Measurements from ENCODE around the gene PIMREG. TPM values are rescaled to one million over a fixed set of nuclear protein-coding genes. Genes with fewer than 3 reads are reported as not detected.
A peak's percentile ranks its signal among the peaks of the same experiment; 100 is the strongest.

Gene PIMREG
- total RNA-seq, 1 experiment from 2014 or later = 141 TPM

DNA sequence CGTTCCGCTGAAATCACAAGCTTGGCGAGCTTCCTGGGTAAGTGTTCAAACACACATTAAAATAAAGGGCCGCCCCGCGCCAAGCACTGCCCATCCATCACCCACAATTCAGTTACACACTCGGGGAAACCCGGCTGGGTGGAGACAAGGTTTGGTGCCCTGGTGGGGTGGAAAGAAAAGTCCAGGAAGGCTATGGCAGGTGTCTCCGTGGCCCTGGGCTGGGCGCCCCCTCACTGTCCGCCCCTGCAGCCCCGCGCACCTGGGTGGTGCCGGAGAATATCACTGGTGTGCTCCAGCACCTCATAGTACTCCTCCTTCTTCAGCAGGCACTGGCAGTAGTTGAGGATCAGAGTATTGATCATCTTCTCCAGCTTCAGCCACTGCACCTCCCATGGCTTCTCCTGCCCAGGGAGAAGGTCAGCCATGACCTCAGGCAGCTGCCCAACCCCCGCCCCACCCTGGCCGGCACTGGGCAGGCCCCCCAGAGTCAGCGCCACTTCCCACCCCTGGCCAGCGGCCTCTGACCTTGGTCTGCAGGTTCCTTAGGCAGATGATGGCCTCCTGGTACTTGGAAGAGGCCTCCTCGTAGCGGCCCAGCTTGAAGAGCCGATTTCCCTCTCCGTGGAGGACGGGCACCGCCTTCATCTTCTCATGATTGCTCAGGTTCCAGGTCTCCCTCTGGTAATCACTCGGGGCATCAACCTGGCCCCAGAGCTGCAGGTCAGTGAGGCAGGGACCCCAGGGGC, 17.7 kb upstream of the PIMREG start:
- no peak overlapping the region for H3K4me3 ChIP-seq
- no peaks in the 10 kb centered on the region for H3K36me3 ChIP-seq
- H3K27ac ChIP-seq = no peak overlapping the region
- no peak for DNase-seq (ENCODE audit: low read depth in 1 of 2, low spot score in 2 of 2)
- H3K9me3 ChIP-seq (replicated peaks) = no peaks in the 10 kb centered on the region
- H3K27me3 ChIP-seq (replicated peaks) = no peaks in the 10 kb centered on the region
- H3K4me1 ChIP-seq (replicated peaks) = no peaks in the 10 kb centered on the region

GRCh38 chr17:6427279-6427781, 16.9 kb upstream of the PIMREG start:
- no peak overlapping the region for H3K27ac ChIP-seq
- H3K9me3 ChIP-seq (replicated peaks) = no peaks in the 10 kb centered on the region
- no peaks in the 10 kb centered on the region for H3K4me1 ChIP-seq (replicated peaks)
- DNase-seq (ENCODE audit: low read depth in 1 of 2, low spot score in 2 of 2) = peak in 1 of 2 experiments; percentile 19
- H3K4me3 ChIP-seq = no peak overlapping the region
- no peaks in the 10 kb centered on the region for H3K36me3 ChIP-seq
- no peaks in the 10 kb centered on the region for H3K27me3 ChIP-seq (replicated peaks)

- H3K27ac ChIP-seq = no peak overlapping the region
- H3K36me3 ChIP-seq = no peaks in the 10 kb centered on the region
- no peak overlapping the region for H3K4me3 ChIP-seq
- no peaks in the 10 kb centered on the region for H3K27me3 ChIP-seq (replicated peaks)
- H3K4me1 ChIP-seq (replicated peaks) = no peaks in the 10 kb centered on the region
- no peak for DNase-seq (ENCODE audit: low read depth in 1 of 2, low spot score in 2 of 2)
- H3K9me3 ChIP-seq (replicated peaks) = no peaks in the 10 kb centered on the region
Observed at GRCh38 chr17:6428207-6428965, 15.9 kb upstream of the PIMREG start.

DNA sequence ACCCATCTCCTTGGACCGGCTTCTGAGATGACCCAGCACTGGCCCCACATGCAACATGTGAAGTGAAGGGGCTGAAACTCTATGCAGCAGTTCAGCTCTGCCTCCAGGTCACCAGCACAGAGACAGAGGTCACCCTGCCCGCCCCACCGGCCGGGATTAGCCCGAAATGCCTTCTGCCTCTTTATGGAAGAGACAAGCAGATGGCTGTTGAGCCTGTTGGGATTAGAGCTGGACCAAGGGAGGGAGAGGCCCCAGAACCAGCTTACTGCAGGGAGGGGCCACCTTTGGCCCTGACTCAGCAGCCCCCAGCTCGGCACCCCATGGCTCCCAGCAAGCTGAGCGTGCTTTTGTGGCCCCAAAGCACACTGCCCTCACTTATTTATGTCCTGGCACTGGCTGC, 15.0 kb upstream of the PIMREG start:
- DNase-seq (ENCODE audit: low read depth in 1 of 2, low spot score in 2 of 2) = no peak
- Histone ChIP-seq H3K4me3 (no peak overlapping the region), H3K27me3 (replicated peaks) (no peaks in the 10 kb centered on the region), H3K9me3 (replicated peaks) (no peaks in the 10 kb centered on the region), H3K36me3 (no peaks in the 10 kb centered on the region), H3K27ac (no peak overlapping the region), H3K4me1 (replicated peaks) (no peaks in the 10 kb centered on the region)

- no peak for DNase-seq (ENCODE audit: low read depth in 1 of 2, low spot score in 2 of 2)
Observed at GRCh38 chr17:6430769-6431168, 13.5 kb upstream of the PIMREG start.

DNA sequence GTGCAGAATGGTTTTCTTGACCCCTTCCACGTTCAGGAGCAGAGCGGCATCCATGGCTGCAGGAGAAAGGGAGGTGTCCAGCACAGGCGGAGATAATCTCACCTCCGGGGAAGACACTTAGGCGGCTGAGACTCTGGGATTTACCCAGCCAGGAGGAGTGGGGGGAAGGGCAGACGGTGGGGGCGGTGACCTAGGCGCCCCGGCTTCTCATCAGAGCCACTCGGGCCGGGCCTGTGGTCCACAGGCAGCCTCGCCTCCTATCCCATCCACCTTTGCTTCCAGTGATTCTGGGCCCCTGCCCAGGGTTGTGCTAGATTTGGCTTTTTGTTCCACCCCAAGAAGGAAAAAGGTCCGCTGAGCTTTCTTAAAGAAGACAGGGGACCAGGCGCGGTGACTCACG, 9.2 kb upstream of the PIMREG start, which contains the start of gene AIPL1:
Gene AIPL1 (minus strand): TSS at position 71 of the 400 bp plus-strand sequence. CDS start 17 bp downstream, at position 54.
- no peaks in the 10 kb centered on the region for H3K27me3 ChIP-seq (replicated peaks)
- H3K4me1 ChIP-seq (replicated peaks) = no peaks in the 10 kb centered on the region
- no peak for DNase-seq (ENCODE audit: low read depth in 1 of 2, low spot score in 2 of 2)
- H3K27ac ChIP-seq = no peak within 1 kb of the TSS
- H3K36me3 ChIP-seq = no peaks in the 10 kb centered on the region
- H3K4me3 ChIP-seq = no peak within 1 kb of the TSS
- H3K9me3 ChIP-seq (replicated peaks) = no peaks in the 10 kb centered on the region

More at GRCh38 chr17:6430769-6431168, 13.5 kb upstream of the PIMREG start:
- Histone ChIP-seq H3K4me3 (no peak overlapping the region), H3K4me1 (replicated peaks) (no peaks in the 10 kb centered on the region), H3K27me3 (replicated peaks) (no peaks in the 10 kb centered on the region), H3K36me3 (no peaks in the 10 kb centered on the region), H3K9me3 (replicated peaks) (no peaks in the 10 kb centered on the region), H3K27ac (no peak overlapping the region)

DNA sequence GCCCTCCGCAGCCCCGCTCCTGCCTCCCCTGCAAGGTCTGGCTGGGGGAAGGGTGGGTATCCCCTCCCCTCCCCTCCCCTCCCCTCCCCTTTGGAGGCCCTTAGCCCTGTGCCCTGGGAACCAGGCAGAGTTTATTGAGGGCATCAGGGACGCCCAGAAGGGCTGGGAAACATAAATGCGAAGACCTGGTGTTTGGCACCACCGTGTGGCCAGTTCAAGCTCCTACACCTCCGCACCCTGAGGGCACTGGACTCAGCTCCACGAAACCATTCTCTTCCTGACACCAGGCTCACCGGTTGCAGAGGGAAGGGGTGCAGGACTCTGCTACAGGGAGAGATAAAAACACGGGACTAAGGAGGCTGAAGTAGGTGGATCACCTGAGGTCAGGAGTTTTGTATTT, 8.3 kb upstream of the PIMREG start:
- no peaks in the 10 kb centered on the region for H3K4me1 ChIP-seq (replicated peaks)
- peak; percentile 22 to 61 for DNase-seq (ENCODE audit: low read depth in 1 of 2, low spot score in 2 of 2)
- H3K36me3 ChIP-seq = no peaks in the 10 kb centered on the region
- no peaks in the 10 kb centered on the region for H3K27me3 ChIP-seq (replicated peaks)
- H3K9me3 ChIP-seq (replicated peaks) = no peaks in the 10 kb centered on the region
- H3K27ac ChIP-seq = no peak overlapping the region
- H3K4me3 ChIP-seq = no peak overlapping the region

GRCh38 chr17:6437466-6437865, 6.8 kb upstream of the PIMREG start:
- Histone ChIP-seq H3K27me3 (replicated peaks) (no peaks in the 10 kb centered on the region), H3K4me3 (no peak overlapping the region), H3K4me1 (replicated peaks) (no peaks in the 10 kb centered on the region), H3K27ac (no peak overlapping the region), H3K36me3 (no peaks in the 10 kb centered on the region), H3K9me3 (replicated peaks) (no peaks in the 10 kb centered on the region)
- no peak for DNase-seq (ENCODE audit: low read depth in 1 of 2, low spot score in 2 of 2)

- no peak overlapping the region for H3K4me3 ChIP-seq
- H3K36me3 ChIP-seq = no peaks in the 10 kb centered on the region
- DNase-seq (ENCODE audit: low read depth in 1 of 2, low spot score in 2 of 2) = no peak
- no peaks in the 10 kb centered on the region for H3K27me3 ChIP-seq (replicated peaks)
- no peaks in the 10 kb centered on the region for H3K9me3 ChIP-seq (replicated peaks)
- no peak overlapping the region for H3K27ac ChIP-seq
- H3K4me1 ChIP-seq (replicated peaks) = no peaks in the 10 kb centered on the region
Observed at GRCh38 chr17:6437956-6438355, 6.3 kb upstream of the PIMREG start.

GRCh38 chr17:6439951-6440350, 4.3 kb upstream of the PIMREG start:
- Histone ChIP-seq H3K4me3 (no peak overlapping the region), H3K27ac (no peak overlapping the region), H3K4me1 (replicated peaks) (peaks cover 8% of the 10 kb centered on the region), H3K36me3 (peaks cover 7% of the 10 kb centered on the region), H3K27me3 (replicated peaks) (no peaks in the 10 kb centered on the region), H3K9me3 (replicated peaks) (no peaks in the 10 kb centered on the region)
- DNase-seq (ENCODE audit: low read depth in 1 of 2, low spot score in 2 of 2) = no peak

DNA sequence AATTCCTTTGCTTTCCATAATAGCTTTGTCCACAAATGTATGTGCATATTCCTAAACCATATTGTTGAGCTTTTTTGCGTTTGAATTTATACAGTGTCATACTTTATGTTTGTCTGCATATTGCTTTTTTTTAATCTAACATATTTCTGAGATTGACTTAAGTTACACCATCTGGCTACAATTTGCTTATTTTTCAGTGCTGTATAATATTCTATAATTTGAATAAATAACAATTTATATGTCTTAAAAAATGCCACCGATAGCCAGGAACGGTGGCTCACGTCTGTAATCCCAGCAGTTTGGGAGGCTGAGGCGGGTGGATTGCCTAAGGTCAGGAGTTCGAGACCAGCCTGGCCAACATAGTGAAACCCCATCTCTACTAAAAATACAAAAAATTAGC, 1.5 kb upstream of the PIMREG start:
- Histone ChIP-seq H3K36me3 (peaks cover 35% of the 10 kb centered on the region), H3K27ac (no peak overlapping the region), H3K9me3 (replicated peaks) (no peaks in the 10 kb centered on the region), H3K4me1 (replicated peaks) (peaks cover 16% of the 10 kb centered on the region), H3K4me3 (no peak overlapping the region), H3K27me3 (replicated peaks) (no peaks in the 10 kb centered on the region)
- no peak for DNase-seq (ENCODE audit: low read depth in 1 of 2, low spot score in 2 of 2)

- peak in 1 of 2 experiments; percentile 29 for DNase-seq (ENCODE audit: low read depth in 1 of 2, low spot score in 2 of 2)
- H3K9me3 ChIP-seq (replicated peaks) = no peaks in the 10 kb centered on the region
- H3K27me3 ChIP-seq (replicated peaks) = no peaks in the 10 kb centered on the region
- H3K4me3 ChIP-seq = peak overlapping the region; percentile 61
- H3K36me3 ChIP-seq = peaks cover 53% of the 10 kb centered on the region
- H3K4me1 ChIP-seq (replicated peaks) = peaks cover 16% of the 10 kb centered on the region
- H3K27ac ChIP-seq = peak overlapping the region; percentile 26
Observed at GRCh38 chr17:6444571-6445335, 498 bp downstream of the PIMREG start.

- Histone ChIP-seq H3K4me1 (replicated peaks) (peaks cover 16% of the 10 kb centered on the region), H3K9me3 (replicated peaks) (no peaks in the 10 kb centered on the region), H3K36me3 (peaks cover 71% of the 10 kb centered on the region), H3K4me3 (no peak overlapping the region), H3K27me3 (replicated peaks) (no peaks in the 10 kb centered on the region), H3K27ac (no peak overlapping the region)
- peak in 1 of 2 experiments; percentile 35 for DNase-seq (ENCODE audit: low read depth in 1 of 2, low spot score in 2 of 2)
Observed at GRCh38 chr17:6446516-6447100, 2.4 kb downstream of the PIMREG start.
